IMR-90 (cell line): ENCODE data around the gene PPP1R16B. TPM values are rescaled to one million over a fixed set of nuclear protein-coding genes. Genes with fewer than 3 reads are reported as not detected.

Experiments
- ATAC-seq: fragments of 200-7000 bp; cut with Tn5 transposase; 2 replicates; pipeline ENCODE4 v1.9.1; 2020; ENCODE audit warnings: low read depth, mild to moderate bottlenecking, moderate library complexity
- BruUV-seq: library from RNA; stranded (reverse); fragments of 400-500 nt; replicated peaks from 2 replicates; lab custom pipeline; 2021; lab: Mats Ljungman, UMichigan
- CTCF ChIA-PET: fragments of 300-600 bp; formaldehyde crosslinking; extraction: SDS; loops from one replicate; lab custom pipeline; 2021; ENCODE audit warnings: antibody characterized with exemption; lab: Yijun Ruan, JAX
- POLR2A ChIA-PET: fragments of 300-600 bp; sonication (Branson Sonifier 250); formaldehyde crosslinking; loops from one replicate; lab custom pipeline; 2022; ENCODE audit warnings: antibody characterized with exemption; ENCODE audit not compliant: unreplicated experiment; lab: Charles Lee
- DNase-seq: peaks from one replicate; pipeline ENCODE4 v3.0.0; 2013
- H2AFZ ChIP-seq: replicated peaks from 2 replicates; pipeline ENCODE3; 2013; ENCODE audit warnings: low read length, mild to moderate bottlenecking; ENCODE audit not compliant: poor library complexity
- H2AK5ac ChIP-seq: 2 replicates; pipeline ENCODE4 v1.6.1; 2013; ENCODE audit warnings: low read depth, low read length, inconsistent platforms
- H2AK9ac ChIP-seq: replicated peaks from 2 replicates; pipeline ENCODE3; 2013; ENCODE audit warnings: mild to moderate bottlenecking, low read depth, low read length, moderate library complexity; ENCODE audit not compliant: poor library complexity
- H2BK120ac ChIP-seq: 2 replicates; pipeline ENCODE4 v1.6.1; 2013; ENCODE audit warnings: low read depth, low read length, inconsistent platforms
- H2BK15ac ChIP-seq: 3 replicates; pipeline ENCODE4 v1.6.1; 2013; ENCODE audit warnings: low read depth, low read length, inconsistent platforms
- H2BK20ac ChIP-seq: 2 replicates; pipeline ENCODE4 v1.6.1; 2013; ENCODE audit warnings: low read depth, mild to moderate bottlenecking, inconsistent platforms, low read length, moderate library complexity
- H2BK5ac ChIP-seq: 2 replicates; pipeline ENCODE4 v1.6.1; 2013; ENCODE audit warnings: mild to moderate bottlenecking, low read depth, low read length, inconsistent platforms; ENCODE audit not compliant: poor library complexity, severe bottlenecking
- H3K14ac ChIP-seq: replicated peaks from 2 replicates; pipeline ENCODE4 v1.6.1; 2013; ENCODE audit warnings: low read depth, low read length, inconsistent platforms
- H3K18ac ChIP-seq: 2 replicates; pipeline ENCODE4 v1.6.1; 2013; ENCODE audit warnings: low read depth, low read length, control low read depth
- H3K23ac ChIP-seq: 2 replicates; pipeline ENCODE4 v1.6.1; 2013; ENCODE audit warnings: low read depth, low read length, inconsistent platforms
- H3K27ac ChIP-seq: 2 replicates; pipeline ENCODE4 v1.5.1; 2013; ENCODE audit warnings: mild to moderate bottlenecking, control low read depth, low read length; ENCODE audit not compliant: insufficient read depth
- H3K27me3 ChIP-seq: 2 replicates; pipeline ENCODE4 v1.6.1; 2013; ENCODE audit warnings: low read length; ENCODE audit not compliant: control insufficient read depth, insufficient read depth
- H3K36me3 ChIP-seq: 2 replicates; pipeline ENCODE4 v1.6.1; 2013; ENCODE audit warnings: low read length, mixed read lengths; ENCODE audit not compliant: control insufficient read depth, insufficient read depth
- H3K4ac ChIP-seq: 2 replicates; pipeline ENCODE4 v1.6.1; 2013; ENCODE audit warnings: low read depth, low read length, inconsistent platforms
- H3K4me1 ChIP-seq: 2 replicates; pipeline ENCODE4 v1.6.1; 2013; ENCODE audit warnings: low read length, mixed read lengths; ENCODE audit not compliant: control insufficient read depth, insufficient read depth
- H3K4me2 ChIP-seq: 2 replicates; pipeline ENCODE4 v1.6.1; 2013; ENCODE audit warnings: low read depth, mild to moderate bottlenecking, control low read depth, low read length, moderate library complexity
- H3K4me3 ChIP-seq: 2 replicates; pipeline ENCODE4 v1.5.1; 2013; ENCODE audit warnings: low read depth, mild to moderate bottlenecking, control low read depth, low read length, moderate library complexity; ENCODE audit not compliant: insufficient read depth
- H3K56ac ChIP-seq: 2 replicates; pipeline ENCODE4 v1.6.1; 2013; ENCODE audit warnings: low read length, inconsistent platforms; ENCODE audit not compliant: insufficient read depth; ENCODE audit errors: extremely low read depth
- H3K79me1 ChIP-seq, 2 experiments: 2 replicates each; pipeline ENCODE4 v1.6.1; 2013; ENCODE audit warnings: low read length in 2 of 2, inconsistent platforms in 1 of 2, low read depth in 1 of 2
- H3K9ac ChIP-seq: 2 replicates; pipeline ENCODE4 v1.6.1; 2013; ENCODE audit warnings: low read depth, low read length, control low read depth
- H3K9me1 ChIP-seq: 2 replicates; pipeline ENCODE4 v1.6.1; 2013; ENCODE audit warnings: low read length, inconsistent platforms; ENCODE audit not compliant: insufficient read depth
- H3K9me3 ChIP-seq: 2 replicates; pipeline ENCODE4 v1.6.1; 2013; ENCODE audit warnings: low read length; ENCODE audit not compliant: control insufficient read depth, insufficient read depth
- H4K20me1 ChIP-seq: 2 replicates; pipeline ENCODE4 v1.6.1; 2013; ENCODE audit warnings: low read length, inconsistent platforms; ENCODE audit not compliant: insufficient read depth
- H4K5ac ChIP-seq: 2 replicates; pipeline ENCODE4 v1.6.1; 2013; ENCODE audit warnings: mild to moderate bottlenecking, low read depth, low read length, control low read depth
- H4K8ac ChIP-seq, 2 experiments: 2 replicates each; pipeline ENCODE4 v1.6.1; 2013; ENCODE audit warnings: low read depth in 2 of 2, low read length in 2 of 2, control low read depth in 1 of 2, inconsistent platforms in 1 of 2
- H4K91ac ChIP-seq: 2 replicates; pipeline ENCODE4 v1.6.1; 2013; ENCODE audit warnings: low read depth, low read length, inconsistent platforms; ENCODE audit not compliant: insufficient read depth
- BHLHE40 ChIP-seq: fragments of 150-350 bp; IDR thresholded peaks from 2 replicates; pipeline ENCODE4 v1.6.1; 2016; ENCODE audit warnings: mild to moderate bottlenecking, low read depth, low read length
- CEBPB ChIP-seq: IDR thresholded peaks from 2 replicates; pipeline ENCODE4 v1.6.1; 2012; ENCODE audit warnings: low read depth, low read length, improper control_type of control experiment
- CHD1 ChIP-seq: IDR thresholded peaks from 2 replicates; pipeline ENCODE4 v1.6.1; 2012; ENCODE audit warnings: low read depth, low read length, improper control_type of control experiment
- CTCF ChIP-seq: conservative IDR thresholded peaks from 2 replicates; pipeline ENCODE4 v1.5.1; 2012; ENCODE audit warnings: mild to moderate bottlenecking, low read depth, low read length, improper control_type of control experiment
- ELK1 ChIP-seq: fragments of 150-350 bp; IDR thresholded peaks from 2 replicates; pipeline ENCODE4 v1.6.1; 2016; ENCODE audit warnings: low read depth, mild to moderate bottlenecking, low read length, moderate library complexity, borderline replicate concordance
- FOS ChIP-seq: fragments of 150-350 bp; IDR thresholded peaks from 2 replicates; pipeline ENCODE4 v1.6.1; 2016; ENCODE audit warnings: low read depth, low read length
- MAFK ChIP-seq: IDR thresholded peaks from 2 replicates; pipeline ENCODE4 v1.6.1; 2012; ENCODE audit warnings: low read depth, low read length, improper control_type of control experiment
- MAZ ChIP-seq: IDR thresholded peaks from 2 replicates; pipeline ENCODE4 v1.6.1; 2012; ENCODE audit warnings: low read depth, mild to moderate bottlenecking, low read length, improper control_type of control experiment, moderate library complexity, borderline replicate concordance
- MXI1 ChIP-seq: IDR thresholded peaks from 2 replicates; pipeline ENCODE4 v1.6.1; 2012; ENCODE audit warnings: low read depth, mild to moderate bottlenecking, low read length, moderate library complexity, borderline replicate concordance
- NFE2L2 ChIP-seq: fragments of 150-350 bp; IDR thresholded peaks from 2 replicates; pipeline ENCODE4 v1.6.1; 2016; ENCODE audit warnings: low read depth, mild to moderate bottlenecking, low read length
- POLR2A ChIP-seq: IDR thresholded peaks from 2 replicates; pipeline ENCODE4 v1.6.1; 2012; ENCODE audit warnings: mild to moderate bottlenecking, low read depth, low read length
- RAD21 ChIP-seq: IDR thresholded peaks from 2 replicates; pipeline ENCODE4 v1.6.1; 2012; ENCODE audit warnings: low read length, improper control_type of control experiment
- RCOR1 ChIP-seq: IDR thresholded peaks from 2 replicates; pipeline ENCODE4 v1.6.1; 2012; ENCODE audit warnings: mild to moderate bottlenecking, low read length, improper control_type of control experiment; ENCODE audit not compliant: insufficient replicate concordance
- RFX5 ChIP-seq: IDR thresholded peaks from 2 replicates; pipeline ENCODE4 v1.8.0; 2012; ENCODE audit warnings: low read depth, mild to moderate bottlenecking, low read length, moderate library complexity
- SMC3 ChIP-seq: fragments of 150-350 bp; IDR thresholded peaks from 2 replicates; pipeline ENCODE4 v1.6.1; 2016; ENCODE audit warnings: low read depth, mild to moderate bottlenecking, antibody characterized with exemption, low read length, moderate library complexity
- USF2 ChIP-seq: fragments of 150-350 bp; IDR thresholded peaks from 2 replicates; pipeline ENCODE4 v1.6.1; 2017; ENCODE audit warnings: mild to moderate bottlenecking, antibody characterized with exemption, low read length, low read depth
- WGBS, 2 experiments: methylation state at CpG; one replicate each; pipeline versions ENCODE4 v1.1.5 to v1.1.7; 2013; ENCODE audit warnings: missing lambda C conversion rate in 2 of 2; ENCODE audit not compliant: insufficient read length in 1 of 2; ENCODE audit errors: extremely low coverage in 2 of 2; 5-methylcytosine and 5-hydroxymethylcytosine counted together
- dilution Hi-C: fragments of 300-500 bp; cut with HindIII; formaldehyde crosslinking; loops from one replicate; pipeline ENCODE4 v1.14.3; 2018; ENCODE audit warnings: low sequenced_read_pairs; ENCODE audit not compliant: unreplicated experiment
- in situ Hi-C: fragments of 300-500 bp; cut with MboI; formaldehyde crosslinking; loops from 3 replicates; pipeline ENCODE4 v1.14.3; 2019; ENCODE audit warnings: low sequenced_read_pairs, inconsistent platforms, mixed read lengths
- intact Hi-C: fragments of 100-400 bp; cut with micrococcal nuclease; formaldehyde crosslinking; loops from 2 replicates; pipeline ENCODE4 v1.10.0; 2022
- polyA plus RNA-seq, 3 experiments: library from polyadenylated mRNA; depleted of rRNA; stranded (reverse); fragments of >200 nt; gene quantifications; 2 replicates each; pipeline ENCODE4 v1.2.3, GENCODE V29; 2012; ENCODE audit warnings: low replicate concordance in 1 of 3
- total RNA-seq: library from RNA; depleted of rRNA; stranded (reverse); fragments of >200 nt; gene quantifications from 2 replicates; pipeline ENCODE4 v1.2.3, GENCODE V29; 2012

The PPP1R16B gene
- total and polyA plus RNA-seq, 2 of the 4 experiments (the other 2 are of a cell fraction): not detected

GRCh38 chr20:38950254-38950653 lies 144.8 kb downstream of the PPP1R16B start:
- dilution Hi-C loops: no loop called here
- H3K23ac ChIP-seq: no peak overlapping the region
- no peaks in the 10 kb centered on the region for H4K20me1 ChIP-seq
- H3K4ac ChIP-seq: no peak overlapping the region
- no peak overlapping the region for H2BK5ac ChIP-seq
- H3K9me1 ChIP-seq: peaks cover 11% of the 10 kb centered on the region; the same call in 1 of the 2 replicates
- TF ChIP-seq MAZ (no peak), RFX5 (no peak), SMC3 (no peak), MXI1 (no peak), CTCF (no peak), USF2 (no peak), BHLHE40 (no peak), FOS (no peak), CHD1 (no peak), RCOR1 (no peak), CEBPB (no peak), NFE2L2 (no peak), POLR2A (no peak), ELK1 (no peak), MAFK (no peak), RAD21 (no peak)
- BruUV-seq: no TSS peak
- H2AK9ac ChIP-seq: no peak overlapping the region
- no peak overlapping the region for H2BK15ac ChIP-seq
- WGBS, 2 experiments: 100% methylated on average over 1 of the region's 2 CpGs; no CpG with 5 or more reads in 1 of the 2 experiments
- H3K4me2 ChIP-seq: no peak overlapping the region
- CTCF ChIA-PET: no interaction called here
- intact Hi-C loops: no loop called here
- no peak overlapping the region for H4K8ac ChIP-seq
- H3K4me3 ChIP-seq: no peak overlapping the region
- H2AK5ac ChIP-seq: no peak overlapping the region
- H2BK120ac ChIP-seq: no peak overlapping the region
- H4K91ac ChIP-seq: no peak overlapping the region
- no peak overlapping the region for H3K56ac ChIP-seq
- H2BK20ac ChIP-seq: no peak overlapping the region
- H3K36me3 ChIP-seq: peaks cover 12% of the 10 kb centered on the region
- ATAC-seq: no peak
- H3K27me3 ChIP-seq: no peaks in the 10 kb centered on the region
- no peak for DNase-seq
- no peak overlapping the region for H2AFZ ChIP-seq
- H3K9me3 ChIP-seq: no peaks in the 10 kb centered on the region
- no peak overlapping the region for H3K9ac ChIP-seq
- H4K5ac ChIP-seq: no peak overlapping the region
- H3K4me1 ChIP-seq: no peaks in the 10 kb centered on the region
- H3K18ac ChIP-seq: no peak overlapping the region
- H3K27ac ChIP-seq: no peak overlapping the region
- in situ Hi-C loops: no loop called here
- peaks cover 26 to 35% of the 10 kb centered on the region in 2 experiments for H3K79me1 ChIP-seq
- POLR2A ChIA-PET: no interaction called here
- no peak overlapping the region for H3K14ac ChIP-seq
